Neural progenitor cell (in vitro differentiated cells): ENCODE data around the gene CAPN12. TPM values are rescaled to one million over a fixed set of nuclear protein-coding genes. Genes with fewer than 3 reads are reported as not detected.

Experiments
- DNase-seq: peaks from one replicate; pipeline ENCODE4 v3.0.0-alpha.2; 2016; ENCODE audit warnings: low spot score
- H2AFZ ChIP-seq: fragments of 200-600 bp; sonication (generic); replicated peaks from 2 replicates; pipeline ENCODE4 v1.6.1; 2016; ENCODE audit warnings: antibody characterized with exemption
- H3F3A ChIP-seq: fragments of 200-600 bp; sonication (generic); 2 replicates; pipeline ENCODE4 v1.6.1; 2016; ENCODE audit warnings: antibody characterized with exemption, low read depth
- H3K27ac ChIP-seq: fragments of 200-600 bp; sonication (generic); 2 replicates; pipeline ENCODE4 v1.5.1; 2016; ENCODE audit warnings: mild to moderate bottlenecking
- H3K27me3 ChIP-seq: fragments of 200-600 bp; sonication (generic); 2 replicates; pipeline ENCODE4 v1.6.1; 2016; ENCODE audit warnings: mild to moderate bottlenecking, moderate library complexity
- H3K36me3 ChIP-seq: fragments of 200-600 bp; sonication (generic); 2 replicates; pipeline ENCODE4 v1.5.1; 2016
- H3K4me1 ChIP-seq: fragments of 200-600 bp; sonication (generic); 2 replicates; pipeline ENCODE4 v1.6.1; 2016; ENCODE audit warnings: mixed run types
- H3K4me2 ChIP-seq: fragments of 200-600 bp; sonication (generic); 2 replicates; pipeline ENCODE4 v1.6.1; 2016
- H3K4me3 ChIP-seq: fragments of 200-600 bp; sonication (generic); 2 replicates; pipeline ENCODE4 v1.5.1; 2016
- H3K79me2 ChIP-seq: fragments of 200-600 bp; sonication (generic); 2 replicates; pipeline ENCODE4 v1.6.1; 2016; ENCODE audit warnings: low read depth
- H3K9ac ChIP-seq: fragments of 200-600 bp; sonication (generic); 2 replicates; pipeline ENCODE4 v1.6.1; 2016
- H3K9me3 ChIP-seq: fragments of 200-600 bp; sonication (generic); 2 replicates; pipeline ENCODE4 v1.5.1; 2016; ENCODE audit warnings: low read depth
- H4K20me1 ChIP-seq: fragments of 200-600 bp; sonication (generic); 2 replicates; pipeline ENCODE4 v1.6.1; 2016; ENCODE audit warnings: low read depth
- H3K27ac Mint-ChIP-seq: 3 replicates; pipeline ENCODE4 v1.8.0; 2021; ENCODE audit warnings: mixed read lengths
- H3K27me3 Mint-ChIP-seq: 2 replicates; pipeline ENCODE4 v1.8.0; 2022; ENCODE audit warnings: low read depth, mild to moderate bottlenecking, inconsistent platforms, moderate library complexity, mixed read lengths; ENCODE audit not compliant: insufficient read depth
- H3K36me3 Mint-ChIP-seq: 3 replicates; pipeline ENCODE4 v1.8.0; 2021; ENCODE audit warnings: mixed read lengths
- H3K4me1 Mint-ChIP-seq: 3 replicates; pipeline ENCODE4 v1.8.0; 2021; ENCODE audit warnings: mixed read lengths
- H3K4me3 Mint-ChIP-seq: 3 replicates; pipeline ENCODE4 v1.8.0; 2021; ENCODE audit warnings: mild to moderate bottlenecking, moderate library complexity, mixed read lengths
- H3K9me3 Mint-ChIP-seq: 3 replicates; pipeline ENCODE4 v1.8.0; 2020; ENCODE audit warnings: mixed read lengths
- CTCF ChIP-seq: fragments of 200-600 bp; sonication (generic); IDR thresholded peaks from 2 replicates; pipeline ENCODE4 v1.5.1; 2017; ENCODE audit warnings: antibody characterized with exemption, mild to moderate bottlenecking
- EZH2 ChIP-seq: fragments of 200-600 bp; sonication (generic); IDR thresholded peaks from 2 replicates; pipeline ENCODE4 v1.6.1; 2017; ENCODE audit warnings: antibody characterized with exemption, mild to moderate bottlenecking, moderate library complexity
- EZH2phosphoT487 ChIP-seq: fragments of 200-600 bp; sonication (generic); IDR thresholded peaks from 2 replicates; pipeline ENCODE4 v1.6.1; 2017; ENCODE audit warnings: antibody characterized with exemption
- total RNA-seq: library from RNA; depleted of rRNA; stranded (reverse); fragments of >200 nt; gene quantifications from 2 replicates; pipeline ENCODE4 v1.2.3, GENCODE V29; 2015; ENCODE audit warnings: low replicate concordance

The CAPN12 gene
- total RNA-seq, 1 donor from 2014 or later = 1.0 TPM

GRCh38 chr19:38710928-38711725 lies 33.1 kb downstream of the CAPN12 start:
- Histone ChIP-seq H3K4me3 (no peak overlapping the region), H3K27ac (no peak overlapping the region), H3K9me3 (no peaks in the 10 kb centered on the region), H3K4me2 (no peak overlapping the region), H3K9ac (no peak overlapping the region), H4K20me1 (peaks cover 6% of the 10 kb centered on the region), H3K4me1 (no peaks in the 10 kb centered on the region), H3F3A (no peaks in the 10 kb centered on the region), H3K36me3 (no peaks in the 10 kb centered on the region), H3K27me3 (no peaks in the 10 kb centered on the region), H2AFZ (no peak overlapping the region), H3K79me2 (no peaks in the 10 kb centered on the region)
- no peak for TF ChIP-seq CTCF
- TF ChIP-seq EZH2phosphoT487 = no peak
- no peak for TF ChIP-seq EZH2
- Mint-ChIP-seq H3K4me1 (no peaks in the 10 kb centered on the region), H3K27me3 (peaks cover 3% of the 10 kb centered on the region), H3K27ac (no peak overlapping the region), H3K4me3 (no peak overlapping the region), H3K36me3 (peaks cover 14% of the 10 kb centered on the region), H3K9me3 (no peaks in the 10 kb centered on the region)
- no peak for DNase-seq

GRCh38 chr19:38710416-38710702 lies 33.9 kb downstream of the CAPN12 start:
- Histone ChIP-seq H3K9ac (no peak overlapping the region), H3K27me3 (no peaks in the 10 kb centered on the region), H3K79me2 (no peaks in the 10 kb centered on the region), H3F3A (no peaks in the 10 kb centered on the region), H3K4me2 (no peak overlapping the region), H3K27ac (no peak overlapping the region), H3K9me3 (no peaks in the 10 kb centered on the region), H3K4me1 (no peaks in the 10 kb centered on the region), H3K4me3 (no peak overlapping the region), H3K36me3 (no peaks in the 10 kb centered on the region), H4K20me1 (peaks cover 9% of the 10 kb centered on the region), H2AFZ (no peak overlapping the region)
- Mint-ChIP-seq H3K27ac (no peak overlapping the region), H3K4me3 (no peak overlapping the region), H3K27me3 (peaks cover 3% of the 10 kb centered on the region), H3K4me1 (no peaks in the 10 kb centered on the region), H3K9me3 (no peaks in the 10 kb centered on the region), H3K36me3 (peaks cover 17% of the 10 kb centered on the region)
- TF ChIP-seq EZH2phosphoT487 (no peak), CTCF (no peak), EZH2 (no peak)
- DNase-seq = no peak

GRCh38 chr19:38709671-38710415 lies 34.4 kb downstream of the CAPN12 start:
- no peaks in the 10 kb centered on the region for H3K9me3 Mint-ChIP-seq
- H3K4me3 Mint-ChIP-seq = no peak overlapping the region
- H3K4me1 ChIP-seq = no peaks in the 10 kb centered on the region
- peaks cover 17% of the 10 kb centered on the region for H3K36me3 Mint-ChIP-seq
- H3K4me1 Mint-ChIP-seq = no peaks in the 10 kb centered on the region
- H3K27me3 ChIP-seq = no peaks in the 10 kb centered on the region
- H3K27me3 Mint-ChIP-seq = peaks cover 3% of the 10 kb centered on the region
- H3K36me3 ChIP-seq = no peaks in the 10 kb centered on the region
- H3K4me3 ChIP-seq = no peak overlapping the region
- H2AFZ ChIP-seq = no peak overlapping the region
- no peak overlapping the region for H3K9ac ChIP-seq
- peaks cover 9% of the 10 kb centered on the region for H4K20me1 ChIP-seq
- H3K27ac Mint-ChIP-seq = no peak overlapping the region
- no peak for DNase-seq
- TF ChIP-seq EZH2phosphoT487 (no peak), EZH2 (no peak), CTCF (no peak)
- H3K79me2 ChIP-seq = no peaks in the 10 kb centered on the region
- H3F3A ChIP-seq = no peaks in the 10 kb centered on the region
- no peaks in the 10 kb centered on the region for H3K9me3 ChIP-seq
- no peak overlapping the region for H3K4me2 ChIP-seq
- no peak overlapping the region for H3K27ac ChIP-seq
